GM21786 (cell line): ENCODE results near the gene AJAP1.

Experiments used
- ATAC-seq: cut with Tn5 transposase; IDR thresholded peaks from one replicate; pipeline ENCODE4 v1.9.1; 2021; ENCODE audit not compliant: unreplicated experiment

The AJAP1 gene

DNA sequence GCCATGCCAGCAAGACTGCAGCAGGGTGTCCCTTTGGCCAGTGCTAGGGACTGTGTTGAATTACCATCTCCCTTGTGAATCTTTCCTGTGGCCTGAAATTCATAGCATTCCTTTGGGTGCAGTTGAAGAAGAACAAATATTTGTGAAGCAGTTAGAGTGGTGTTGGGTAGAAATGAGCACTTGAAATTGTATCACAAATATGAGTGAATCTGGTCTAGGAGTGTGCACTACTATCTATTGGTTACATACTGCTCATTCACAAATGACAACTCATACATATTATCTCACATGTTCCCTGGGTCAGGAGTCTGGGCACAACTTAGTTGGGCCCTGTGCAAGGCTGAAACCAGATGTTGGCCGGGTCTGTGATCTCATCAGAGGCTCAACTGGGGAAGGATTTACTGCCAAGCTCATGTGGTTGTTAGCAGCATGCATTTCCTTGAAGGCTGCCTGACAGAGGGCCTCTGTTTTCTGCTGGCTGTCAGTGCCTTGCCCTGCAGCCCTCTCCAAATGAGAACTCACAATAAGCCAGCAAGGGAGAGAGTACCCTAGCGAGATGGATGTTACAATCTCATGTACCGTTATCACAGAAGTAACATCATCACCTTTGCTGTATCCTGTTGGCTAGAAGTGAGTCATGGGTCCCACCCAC lies 23.8 kb downstream of the AJAP1 start:
- ATAC-seq = no peak

DNA sequence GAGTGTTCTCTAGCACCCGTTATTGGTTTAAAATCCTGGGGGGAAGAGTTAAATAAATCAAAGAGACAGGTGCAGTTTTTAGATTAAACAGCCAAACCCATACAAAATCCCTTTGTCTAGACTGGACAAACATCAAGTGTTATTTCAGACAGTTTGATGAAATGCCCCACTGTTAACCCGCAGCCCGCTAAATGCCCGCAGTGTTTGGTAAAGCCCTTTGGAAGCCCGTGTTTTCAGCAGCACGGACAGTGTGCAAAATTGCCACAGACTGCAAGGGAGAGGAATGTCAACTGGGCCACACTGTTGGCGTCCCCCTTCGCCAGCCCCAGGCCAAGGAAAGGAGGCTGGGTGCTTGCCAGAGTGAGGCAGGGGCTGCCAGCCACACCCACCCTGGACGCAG lies 26.6 kb downstream of the AJAP1 start:
- no peak for ATAC-seq

DNA sequence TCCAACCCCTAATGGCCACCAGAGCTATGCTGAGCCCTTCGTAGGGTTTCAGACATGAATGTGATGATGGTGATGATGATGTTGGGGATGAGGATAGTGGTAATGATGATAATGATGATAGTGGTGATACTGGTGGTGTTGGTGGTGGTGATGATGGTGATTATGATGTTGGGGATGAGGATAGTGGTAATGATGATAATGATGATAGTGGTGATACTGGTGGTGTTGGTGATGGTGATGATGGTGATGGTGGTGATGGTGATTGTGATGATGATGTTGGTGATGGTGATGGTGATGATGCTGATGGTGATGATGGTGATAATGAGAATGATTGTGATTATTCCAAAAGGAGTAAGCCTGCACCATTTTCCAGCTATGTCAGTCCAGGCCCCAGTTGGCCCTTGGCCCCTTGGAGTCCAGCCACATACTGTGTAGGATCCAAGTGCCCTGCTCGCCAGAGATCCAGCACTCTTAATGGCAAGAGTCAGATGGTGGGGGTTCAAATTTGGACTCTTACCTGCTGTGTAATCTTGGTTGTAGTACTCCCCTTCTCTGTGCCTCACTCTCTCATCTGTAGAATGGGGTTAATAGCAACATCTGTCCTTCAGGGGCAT lies 28.3 kb downstream of the AJAP1 start:
- no peak for ATAC-seq

DNA sequence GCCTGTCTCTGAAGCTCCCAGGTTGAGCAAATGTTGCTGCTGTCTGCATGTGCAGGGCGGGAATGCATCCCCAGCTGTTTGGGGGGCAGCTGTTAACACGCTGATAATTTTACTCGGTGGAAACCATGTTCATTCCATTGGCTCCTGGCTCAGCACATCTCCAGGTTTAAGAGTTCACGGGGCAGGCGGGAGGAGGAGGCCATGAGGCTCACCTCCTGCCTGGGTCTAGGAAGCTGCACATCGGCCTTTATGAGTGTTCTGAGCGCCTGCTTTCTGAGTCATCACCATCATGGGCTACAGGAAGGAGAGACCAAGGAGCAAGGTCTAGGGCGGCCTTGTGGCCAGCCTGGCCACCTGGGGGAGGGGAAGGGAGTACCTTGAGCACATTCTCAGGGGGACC lies 29.7 kb downstream of the AJAP1 start:
- no peak for ATAC-seq

DNA sequence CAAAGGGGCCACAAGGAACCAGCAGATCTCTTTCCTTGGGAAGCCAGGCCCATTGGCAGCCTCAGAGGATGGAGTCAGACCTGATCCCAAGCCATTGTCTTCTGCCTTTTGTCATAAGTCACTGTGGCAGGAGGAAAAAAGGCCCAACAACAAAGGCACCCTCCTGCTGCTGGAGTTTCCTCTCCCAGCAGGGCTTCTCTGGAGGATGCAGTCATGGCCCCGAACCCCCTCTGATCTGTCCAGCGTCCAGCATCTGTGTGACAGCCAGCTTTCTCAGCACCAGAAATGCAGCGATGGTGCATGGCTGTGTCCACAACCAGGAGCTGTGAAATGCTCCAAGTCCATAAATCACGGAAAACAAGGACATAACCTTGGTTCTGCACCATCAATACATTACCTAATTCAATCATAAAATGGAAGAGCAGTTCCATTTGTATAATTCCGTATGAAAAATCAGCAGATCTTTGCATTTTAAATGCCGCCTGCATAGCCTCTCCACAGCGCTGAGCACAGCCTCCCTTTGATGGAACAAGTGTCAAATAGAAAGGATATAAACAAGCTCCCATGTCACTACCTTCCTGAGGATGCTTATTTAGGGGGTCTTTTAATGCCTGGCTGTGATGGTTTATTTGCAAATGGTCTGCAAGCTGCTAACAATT lies 30.6 kb downstream of the AJAP1 start:
- ATAC-seq = no peak

DNA sequence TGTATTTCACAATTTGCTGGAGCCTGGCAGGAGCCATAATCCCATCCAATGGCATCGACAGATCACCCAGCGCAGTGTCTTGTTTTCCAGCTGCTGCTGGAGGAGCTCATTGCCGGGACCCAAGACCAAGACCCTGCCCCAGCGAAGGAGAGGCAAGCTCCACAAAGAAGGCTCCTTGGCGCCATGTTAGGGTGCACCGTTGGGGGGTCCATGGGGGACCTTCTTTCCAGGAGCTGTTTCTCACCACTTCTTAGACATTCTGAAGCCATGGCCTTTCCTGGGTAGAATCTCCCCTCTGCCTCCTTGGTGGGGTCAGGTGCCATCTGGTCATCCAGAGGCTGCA lies 31.1 kb downstream of the AJAP1 start:
- no peak for ATAC-seq

DNA sequence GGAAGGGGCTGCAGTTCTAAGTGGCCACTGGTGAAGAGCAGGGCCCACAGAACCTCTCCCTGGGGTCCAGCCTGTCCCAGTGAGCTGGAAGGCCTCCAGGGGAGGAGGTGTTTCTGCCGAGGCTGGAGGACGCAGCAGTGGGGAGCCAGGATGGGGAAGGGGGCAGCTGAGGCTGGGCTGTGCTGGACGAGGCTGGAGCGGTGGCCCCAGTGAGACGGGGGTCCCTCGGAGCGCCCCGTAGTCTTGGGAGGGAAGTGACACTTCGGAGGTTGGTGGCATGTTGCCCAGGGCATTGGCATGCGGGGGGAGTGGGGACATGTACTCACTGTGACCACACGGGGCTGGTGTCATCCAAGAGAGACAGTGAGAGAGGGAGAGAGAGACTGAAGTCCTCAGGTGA lies 33.5 kb downstream of the AJAP1 start:
- no peak for ATAC-seq

DNA sequence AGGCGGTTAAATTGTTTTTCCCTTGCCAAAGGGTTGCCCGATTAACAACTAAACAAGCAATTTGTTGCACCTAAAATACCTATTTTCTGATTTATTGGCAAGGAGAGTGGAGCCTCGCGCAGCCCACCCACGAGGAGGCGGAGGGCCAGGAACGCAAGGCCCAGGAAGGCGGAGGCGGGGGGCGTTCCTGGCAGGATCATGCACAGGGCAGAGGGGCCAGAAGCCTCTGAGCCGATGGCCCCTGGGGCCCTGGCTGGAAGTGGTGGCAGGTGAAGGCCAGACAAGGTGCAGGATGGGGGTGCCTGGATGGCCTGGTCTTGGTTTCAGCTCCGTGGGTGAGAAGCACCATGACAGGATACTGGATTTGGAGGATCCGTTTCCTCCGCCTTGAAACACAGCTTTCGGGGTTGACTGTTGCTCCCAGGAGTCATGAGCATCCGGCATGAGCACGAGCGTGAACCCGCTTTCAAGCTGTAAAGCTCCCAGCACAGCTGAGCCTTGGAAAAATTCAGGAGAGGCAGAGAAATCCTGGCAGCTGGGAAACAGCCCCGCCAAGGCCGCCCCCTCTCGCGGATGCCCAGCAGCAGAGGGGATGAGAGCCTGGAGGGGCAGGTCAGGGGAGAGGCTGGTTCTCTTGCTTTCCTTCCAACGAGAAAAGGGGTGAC lies 35.0 kb downstream of the AJAP1 start:
- no peak for ATAC-seq

DNA sequence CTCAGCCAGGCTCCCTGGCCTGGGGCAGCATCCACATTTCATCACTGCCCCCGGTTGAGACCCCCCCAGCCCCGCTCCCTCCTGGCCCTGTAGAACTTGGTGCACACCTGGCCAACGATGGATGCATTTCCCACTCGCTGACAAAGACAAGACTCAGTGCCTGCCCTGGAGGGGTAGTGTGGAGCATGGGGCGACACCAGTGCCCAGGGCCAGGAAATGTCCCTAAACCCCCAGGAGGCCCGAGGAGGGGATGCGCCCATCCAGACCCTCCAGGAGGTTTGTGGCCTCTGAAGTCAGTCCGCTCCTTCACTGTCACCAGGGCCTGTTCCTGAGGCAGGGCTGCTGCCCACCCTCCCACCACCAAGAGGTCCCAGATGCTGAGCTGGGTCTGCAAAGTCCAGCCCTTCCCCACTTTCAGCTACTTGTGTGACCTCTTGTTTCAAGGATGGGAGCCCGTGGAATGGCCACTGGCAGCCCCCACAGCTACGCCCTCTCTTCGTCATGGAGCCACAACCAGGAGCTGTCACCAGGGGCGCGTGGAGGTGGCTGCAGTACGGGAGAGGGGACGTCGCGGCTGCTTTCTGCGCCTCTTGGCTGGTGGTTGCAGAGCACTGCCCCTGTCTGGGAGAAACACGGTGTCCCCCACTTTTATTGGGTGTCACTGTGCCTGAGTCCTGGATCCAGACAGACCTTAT lies 35.7 kb downstream of the AJAP1 start:
- ATAC-seq = no peak

DNA sequence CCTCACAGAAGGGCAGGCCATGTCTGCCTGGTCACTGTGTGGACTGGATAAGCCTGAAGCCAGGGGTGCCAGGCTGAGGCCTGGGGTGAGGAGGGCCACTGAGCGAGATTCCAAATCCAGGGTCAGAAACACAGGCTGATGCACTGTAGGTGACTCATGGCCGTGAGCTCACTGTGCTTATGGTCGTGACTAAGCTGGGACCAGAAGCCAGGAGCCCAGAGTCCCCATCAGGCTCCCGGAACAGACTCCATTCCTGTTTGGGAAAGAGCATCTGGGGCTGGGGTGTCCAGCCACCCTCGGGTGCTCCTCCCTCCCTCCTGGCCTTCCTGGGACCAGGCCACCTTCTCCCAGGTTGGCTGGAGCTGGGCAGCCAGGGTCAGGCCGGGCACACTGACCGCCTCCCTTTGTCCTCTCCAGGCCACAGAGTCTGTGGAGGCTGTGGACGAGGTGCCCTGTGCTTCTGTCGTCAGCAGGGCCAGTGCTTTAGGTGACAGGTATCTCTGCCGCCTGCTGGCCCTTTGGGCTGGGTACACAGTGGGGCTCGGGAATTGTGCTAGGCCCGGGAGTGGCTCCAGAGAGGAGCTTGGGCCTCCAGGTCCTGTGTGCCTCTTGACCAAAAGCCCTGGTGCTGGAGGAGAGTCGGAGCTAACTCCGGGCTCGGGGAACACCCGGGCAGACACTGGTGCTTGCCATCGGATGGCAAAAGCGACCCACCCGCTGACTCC lies 36.7 kb downstream of the AJAP1 start:
- no peak for ATAC-seq

DNA sequence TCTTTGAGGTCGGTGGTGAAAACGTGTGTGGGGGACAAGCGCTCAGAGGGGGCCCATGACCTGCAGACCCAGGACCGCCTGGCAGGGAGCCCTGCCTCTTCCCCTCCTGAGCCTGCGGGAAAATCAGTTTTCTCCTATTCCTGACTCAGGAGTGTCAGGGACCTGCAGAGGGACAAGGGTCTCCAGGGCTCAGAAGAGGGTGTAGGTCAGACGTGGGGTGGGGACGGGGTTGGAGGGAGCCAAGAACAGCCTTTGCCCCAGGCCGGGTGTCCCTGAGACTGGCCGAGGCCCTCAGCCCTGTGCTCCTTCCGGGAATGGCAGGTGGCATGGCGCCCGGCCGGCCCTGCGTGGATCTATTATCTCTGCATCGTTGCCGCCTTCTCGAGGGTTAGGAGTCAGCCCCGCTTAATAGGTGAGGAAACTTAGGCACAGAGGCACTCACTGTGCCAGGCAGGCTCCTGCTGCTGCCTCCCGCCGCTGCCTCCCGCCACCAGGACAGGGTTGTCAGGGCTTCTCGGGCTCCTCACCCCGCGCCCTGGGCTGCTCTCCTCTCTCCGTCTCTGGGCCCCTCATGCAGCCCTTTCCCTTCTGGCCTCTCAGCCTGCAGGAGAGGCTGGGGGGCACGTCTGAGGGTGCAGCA lies 37.5 kb downstream of the AJAP1 start:
- ATAC-seq = no peak

DNA sequence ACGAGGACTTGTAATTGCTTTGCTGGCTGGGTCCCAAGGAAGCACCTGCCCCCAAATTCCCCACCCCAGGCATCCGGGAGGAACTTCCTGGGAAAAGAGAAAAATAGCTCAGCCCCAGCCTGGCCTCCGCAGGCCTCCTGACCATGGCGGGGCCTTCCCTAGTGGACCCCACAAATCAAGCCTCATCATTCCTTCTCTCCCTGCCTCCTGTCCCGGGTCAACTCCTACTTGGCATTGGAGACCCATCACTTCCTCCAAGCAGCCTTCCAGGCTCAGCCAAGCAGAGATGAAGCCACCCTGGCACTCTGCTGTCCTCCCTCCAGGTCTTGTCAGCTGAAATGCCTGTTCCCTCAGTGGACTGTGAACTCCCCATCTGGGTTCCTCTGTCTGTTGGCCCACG lies 38.0 kb downstream of the AJAP1 start:
- ATAC-seq = no peak

DNA sequence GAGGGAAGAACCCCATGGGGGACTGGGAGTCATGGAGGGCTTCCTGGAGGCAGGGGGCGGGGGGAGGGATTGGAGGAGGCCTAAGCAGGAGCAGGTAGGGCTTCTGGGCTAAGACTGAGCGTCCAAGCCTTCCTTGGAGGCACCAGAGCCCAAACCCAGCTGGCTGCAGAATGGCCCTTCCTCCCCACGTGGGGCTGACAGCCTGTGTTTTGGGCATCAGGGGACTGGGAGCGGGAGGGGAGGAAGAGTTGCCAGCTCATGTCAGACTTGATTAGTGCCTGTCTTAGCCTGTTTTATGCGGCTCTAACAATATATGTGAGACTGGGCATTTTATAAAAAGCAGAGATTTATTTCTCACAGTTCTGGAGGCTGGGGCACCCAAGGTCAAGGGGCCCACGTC lies 38.9 kb downstream of the AJAP1 start:
- ATAC-seq = no peak

DNA sequence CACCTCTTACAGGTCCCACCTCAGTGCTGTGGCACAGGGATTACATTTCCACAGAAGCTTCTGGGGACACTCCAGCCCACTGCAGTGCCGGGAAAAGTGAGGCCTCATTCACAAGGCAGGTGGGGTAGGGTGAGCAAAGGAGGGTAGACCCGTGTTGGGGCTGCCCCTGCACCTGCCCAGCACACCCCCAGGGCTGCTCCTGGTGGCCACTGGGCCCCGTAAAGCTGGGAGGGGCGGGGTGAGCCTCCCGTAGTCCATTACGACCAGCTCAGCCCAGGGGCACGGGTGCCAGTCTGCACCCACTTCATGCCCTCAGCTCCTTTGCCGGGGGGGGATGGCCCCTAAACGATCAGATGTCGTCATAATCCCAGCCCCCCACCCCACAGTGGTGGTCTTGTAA lies 39.5 kb downstream of the AJAP1 start:
- no peak for ATAC-seq

DNA sequence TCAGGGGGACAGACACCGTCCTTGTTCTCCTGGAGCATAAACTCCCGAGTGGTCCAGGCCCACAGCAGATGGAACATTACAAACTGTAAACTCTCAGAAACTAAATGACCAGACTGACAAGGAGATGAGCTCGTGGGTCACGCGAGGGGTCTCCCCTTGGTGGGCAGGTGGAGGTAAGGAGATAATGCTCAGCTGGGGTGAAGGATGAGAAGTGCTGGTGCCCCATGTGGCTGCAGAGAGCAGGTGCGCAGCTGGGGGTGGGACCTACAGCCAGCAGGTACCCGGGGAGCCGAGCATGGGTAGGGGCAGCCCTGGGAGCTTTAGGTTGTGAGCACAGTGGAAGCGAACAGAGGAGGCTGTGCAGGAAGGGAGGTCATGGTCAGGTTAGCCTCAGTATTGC lies 40.1 kb downstream of the AJAP1 start:
- ATAC-seq = no peak

DNA sequence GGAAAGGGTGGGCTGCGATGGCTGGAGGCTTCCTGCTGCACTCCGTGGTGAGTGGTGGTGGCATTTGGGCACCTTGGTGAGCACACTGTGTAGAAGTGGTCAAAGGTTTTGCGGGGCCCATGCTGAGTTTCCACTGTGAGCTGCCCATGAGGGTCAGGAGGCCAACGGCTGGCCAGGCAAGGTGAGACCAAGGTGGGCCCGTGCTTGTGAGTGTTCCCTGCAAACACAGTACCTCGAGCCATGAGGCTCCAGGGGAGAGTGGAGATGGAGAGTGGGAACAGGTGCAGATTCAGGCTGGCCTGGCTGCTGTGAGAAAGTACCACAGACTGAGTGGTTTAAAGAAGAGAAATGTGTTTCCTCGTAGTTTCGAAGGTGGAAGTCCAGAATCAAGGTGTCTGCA lies 40.8 kb downstream of the AJAP1 start:
- ATAC-seq = no peak

DNA sequence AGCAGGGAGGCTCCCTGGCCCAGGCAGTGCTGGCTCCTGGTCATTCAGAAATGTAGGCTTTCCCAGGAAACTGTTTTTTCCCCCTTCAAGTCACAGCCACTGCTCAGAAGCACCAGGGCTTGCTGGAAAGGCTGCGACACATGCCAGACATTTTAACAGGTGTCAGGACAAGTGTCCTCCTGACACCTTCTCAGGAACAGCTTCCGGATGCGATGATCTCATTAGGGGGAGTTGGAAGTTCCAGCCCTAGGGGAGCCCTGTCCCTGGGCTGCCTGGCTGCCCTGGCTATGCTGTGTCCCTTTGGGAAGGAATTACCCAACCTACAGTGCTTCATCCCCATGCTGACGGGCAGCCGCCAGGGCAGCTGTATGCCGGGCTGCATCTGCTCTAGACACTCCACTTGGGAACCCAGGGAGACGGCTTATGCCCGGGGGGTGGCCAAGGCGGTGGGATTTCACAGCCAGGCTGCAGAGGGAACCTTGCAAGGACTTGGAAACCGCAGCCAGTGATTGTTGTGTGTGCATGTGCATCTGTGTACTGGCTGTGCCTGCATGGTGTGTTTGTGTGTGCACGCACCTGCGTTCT lies 41.8 kb downstream of the AJAP1 start:
- ATAC-seq = no peak

DNA sequence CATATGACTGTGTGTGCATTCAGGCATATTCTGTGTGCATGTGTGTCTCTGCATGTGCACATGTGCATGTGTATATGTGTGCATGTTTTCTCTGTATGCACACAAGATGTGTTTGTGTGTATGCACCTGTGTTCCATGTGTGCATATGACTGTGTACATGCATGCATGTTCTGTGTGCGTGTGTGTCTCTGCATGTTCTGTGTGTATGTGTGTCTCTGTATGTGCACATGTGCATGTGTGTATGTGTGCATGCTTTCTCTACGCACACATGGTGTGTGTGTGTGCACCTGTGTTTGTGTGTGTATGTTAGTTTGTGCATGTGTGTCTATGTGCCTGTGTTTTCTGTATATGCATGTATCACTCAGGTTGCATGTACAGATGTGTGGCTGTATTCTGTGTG lies 42.3 kb downstream of the AJAP1 start:
- ATAC-seq = no peak

DNA sequence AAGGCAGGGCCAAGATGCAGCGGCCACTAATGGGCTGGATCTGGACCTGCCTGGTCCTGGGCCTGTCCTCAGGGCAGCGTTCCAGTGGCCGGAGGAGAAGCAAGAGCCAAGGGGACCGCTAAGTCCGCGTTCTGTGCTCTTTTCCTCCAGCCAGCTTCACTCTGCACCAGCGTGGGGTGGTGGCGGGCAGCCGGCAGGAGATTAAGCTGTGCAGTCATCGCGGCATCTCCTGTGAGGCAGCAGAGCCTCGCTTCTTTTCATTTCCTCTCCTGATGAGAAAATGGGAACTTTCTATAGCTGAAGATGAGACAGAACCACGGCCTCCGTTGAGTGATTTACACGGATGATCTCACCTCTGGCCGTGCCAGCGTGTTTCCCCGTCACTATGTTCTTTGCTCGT lies 43.4 kb downstream of the AJAP1 start:
- ATAC-seq = no peak

DNA sequence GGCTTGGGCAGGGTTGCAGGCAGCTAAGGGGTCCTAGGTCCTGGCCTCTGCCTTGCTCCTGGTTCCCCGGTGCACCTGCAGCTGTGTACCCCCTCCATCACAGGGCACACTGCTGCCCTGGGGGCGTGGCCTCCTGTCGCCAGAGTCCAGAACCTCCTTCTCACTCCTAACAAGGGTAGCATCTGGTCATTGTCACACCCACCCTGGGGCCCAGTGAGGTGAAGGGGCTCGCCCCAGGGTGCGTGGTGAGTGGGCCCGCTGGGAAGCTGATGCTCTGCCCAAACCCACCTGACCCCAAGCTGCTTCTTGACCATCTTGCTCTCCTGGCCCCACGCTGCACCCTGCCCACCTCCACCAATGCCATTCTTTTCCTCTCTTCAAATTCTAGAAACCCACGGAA lies 44.5 kb downstream of the AJAP1 start:
- no peak for ATAC-seq
